Right lobe of liver (tissue), 6 donors: ENCODE results near the gene NGFR. TPM values are rescaled to one million over a fixed set of nuclear protein-coding genes. Genes with fewer than 3 reads are reported as not detected.

Experiments
- ATAC-seq, 4 donors: fragments of 200-7000 bp; cut with Tn5 transposase; one replicate each; pipeline ENCODE4 v1.9.1; 2020; ENCODE audit warnings: mild to moderate bottlenecking in 4 of 4, moderate library complexity in 4 of 4
- DNase-seq, 3 donors: peaks; one replicate each; pipeline ENCODE4 v3.0.0-alpha.2; 2020
- H3K27ac ChIP-seq, 3 donors: fragments of 200-600 bp; one replicate each; pipeline ENCODE4 v1.8.0; 2022
- H3K27me3 ChIP-seq, 2 donors: fragments of 200-600 bp; one replicate each; pipeline ENCODE4 v1.8.0; 2022
- H3K36me3 ChIP-seq, 4 donors: fragments of 200-600 bp; sonication (generic) in 1 of 4; one replicate each; pipeline versions ENCODE4 v1.5.1 to v1.8.0; 2017 to 2022; ENCODE audit warnings: control low read depth in 1 of 4
- H3K4me1 ChIP-seq, 4 donors: fragments of 200-600 bp; sonication (generic) in 1 of 4; one replicate each; pipeline versions ENCODE4 v1.5.1 to v1.8.0; 2017 to 2022; ENCODE audit warnings: control low read depth in 1 of 4
- H3K4me3 ChIP-seq, 3 donors: fragments of 200-600 bp; one replicate each; pipeline ENCODE4 v1.8.0; 2022
- H3K9me3 ChIP-seq, 4 donors: fragments of 200-600 bp; sonication (generic) in 1 of 4; one replicate each; pipeline versions ENCODE4 v1.5.1 to v1.8.0; 2017 to 2022; ENCODE audit warnings: control low read depth in 1 of 4
- CTCF ChIP-seq, 4 donors: fragments of 200-600 bp in 3 of 4; fragments of 450-650 bp in 1 of 4; IDR thresholded peaks; one replicate each; pipeline versions ENCODE4 v1.5.1 to v1.8.0; 2016 to 2022; ENCODE audit warnings: antibody characterized with exemption in 4 of 4, mild to moderate bottlenecking in 2 of 4
- POLR2A ChIP-seq: fragments of 450-650 bp; IDR thresholded peaks from one replicate; pipeline ENCODE4 v1.6.1; 2017; ENCODE audit warnings: antibody characterized with exemption, mild to moderate bottlenecking
- WGBS: methylation state at CpG from one replicate; pipeline ENCODE4 v1.1.6; 2018; ENCODE audit warnings: low coverage, low lambda C conversion rate; ENCODE audit not compliant: insufficient coverage; ENCODE audit errors: missing lambda C conversion rate; 5-methylcytosine and 5-hydroxymethylcytosine counted together
- intact Hi-C, 2 donors: fragments of 100-400 bp; cut with DNase I; formaldehyde crosslinking; loops; one replicate each; pipeline versions ENCODE4 v1.11.2 to v1.14.1; 2022
- total RNA-seq, 6 experiments: library from RNA; depleted of rRNA in 2 of 6; stranded (reverse); fragments of >200 nt in 2 of 6; fragmentation: NEBNext Ultra II Directional in 3 of 6; extraction: Animal tissue kit (Norgen Biotek cat#: 25700) in 3 of 6; gene quantifications; one replicate each; pipeline versions ENCODE4 v1.1.0 to v1.2.4, GENCODE V29; 2016 to 2023
- donor health status: DM: no; HTN: yes; CAD: no.
- donor health status: DM: no; HTN: no; CAD: no.
- donor health status: DM: no; HTN: no; CAD: no.
- donor health status: DM: no; HTN: yes; CAD: no.
- donor health status: DM: no; HTN: yes; CAD: no.

NGFR gene
- total RNA-seq, 6 experiments from 2014 or later = 3.1 to 9.4 (median 6.8) TPM

DNA sequence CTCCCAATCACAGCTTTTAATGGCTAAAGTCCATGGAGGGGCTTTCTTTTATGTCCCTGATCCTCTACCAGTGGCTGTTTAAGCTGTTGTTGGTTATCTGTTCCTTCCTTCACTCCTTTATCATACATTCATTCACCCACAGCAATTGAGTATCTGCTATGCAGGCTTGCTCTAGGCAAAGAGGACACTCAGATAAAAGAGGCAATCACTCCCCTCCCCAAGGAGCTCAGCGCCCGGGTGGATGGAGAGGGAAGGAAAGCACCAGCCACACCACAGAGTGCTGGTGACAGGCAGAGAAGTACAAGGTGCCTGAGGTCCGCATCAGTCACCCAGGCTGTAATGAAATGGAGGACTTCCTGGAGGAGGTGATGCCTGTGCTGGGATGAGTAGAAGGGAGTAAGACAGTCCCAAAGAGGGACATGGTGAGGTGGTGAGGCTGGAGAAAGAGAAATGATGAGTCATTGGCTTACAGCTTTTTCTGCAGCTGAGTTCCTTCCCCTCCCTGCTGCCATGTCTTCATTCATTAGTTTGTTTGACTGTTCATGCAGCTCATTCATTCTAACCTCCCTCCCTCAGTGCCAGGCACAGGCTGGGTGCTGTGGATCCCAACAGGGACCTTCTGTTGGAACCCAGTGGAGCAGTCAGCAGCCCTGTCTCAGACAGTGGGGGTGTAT is 12.8 kb upstream of the NGFR start:
- no peaks in the 10 kb centered on the region for H3K4me1 ChIP-seq
- intact Hi-C loops = no loop called here
- no peak overlapping the region for H3K27ac ChIP-seq
- no peaks in the 10 kb centered on the region for H3K27me3 ChIP-seq
- DNase-seq (no peak), ATAC-seq (no peak)
- no peak for TF ChIP-seq CTCF (IDR thresholded peaks at IDR 0.05)
- no peak for TF ChIP-seq POLR2A
- no peaks in the 10 kb centered on the region for H3K9me3 ChIP-seq
- WGBS = 39% methylated on average over 3 of the region's 3 CpGs
- H3K36me3 ChIP-seq = no peaks in the 10 kb centered on the region
- no peak overlapping the region for H3K4me3 ChIP-seq

- Histone ChIP-seq H3K9me3 (no peaks in the 10 kb centered on the region), H3K27ac (no peak overlapping the region), H3K27me3 (no peaks in the 10 kb centered on the region), H3K4me1 (no peaks in the 10 kb centered on the region), H3K4me3 (no peak overlapping the region), H3K36me3 (no peaks in the 10 kb centered on the region)
- TF ChIP-seq POLR2A = no peak
- no peak for TF ChIP-seq CTCF (IDR thresholded peaks at IDR 0.05)
- ATAC-seq (no peak), DNase-seq (no peak)
- intact Hi-C loops = no loop called here
- WGBS = 45% methylated on average over 5 of the region's 9 CpGs
These were observed 11.2 kb upstream of the NGFR start for GRCh38 chr17:49483599-49484509.

GRCh38 chr17:49484588-49484987 is 10.5 kb upstream of the NGFR start:
- intact Hi-C loops = no loop called here
- 45% methylated on average over 10 of the region's 10 CpGs for WGBS
- H3K9me3 ChIP-seq = no peaks in the 10 kb centered on the region
- no peak overlapping the region for H3K4me3 ChIP-seq
- H3K27me3 ChIP-seq = no peaks in the 10 kb centered on the region
- no peaks in the 10 kb centered on the region for H3K36me3 ChIP-seq
- DNase-seq (no peak), ATAC-seq (no peak)
- TF ChIP-seq CTCF (IDR thresholded peaks at IDR 0.05) (no peak), POLR2A (no peak)
- no peak overlapping the region for H3K27ac ChIP-seq
- H3K4me1 ChIP-seq = no peaks in the 10 kb centered on the region

- no peak for TF ChIP-seq CTCF (IDR thresholded peaks at IDR 0.05)
- no peak for TF ChIP-seq POLR2A
- 0% methylated on average over 6 of the region's 13 CpGs for whole genome bisulfite sequencing
- Histone ChIP-seq H3K4me1 (no peaks in the 10 kb centered on the region), H3K9me3 (no peaks in the 10 kb centered on the region), H3K36me3 (no peaks in the 10 kb centered on the region), H3K27ac (no peak overlapping the region), H3K4me3 (no peak overlapping the region), H3K27me3 (no peaks in the 10 kb centered on the region)
- DNase-seq (no peak), ATAC-seq (peak in 3 of 4 donors; percentile 21 to 43 (median 38))
- intact Hi-C loops = no loop called here
These were observed 9.0 kb upstream of the NGFR start for GRCh38 chr17:49486012-49486641.
